Left ventricle myocardium inferior (tissue), 1 donor: ENCODE data around the gene ITSN2. TPM values are rescaled to one million over a fixed set of nuclear protein-coding genes. Genes with fewer than 3 reads are reported as not detected.

Experiments
- DNase-seq: peaks from one replicate; pipeline ENCODE4 v3.0.0-alpha.2; 2020
- H3K27ac ChIP-seq: fragments of 200-600 bp; replicated peaks from 2 replicates; pipeline ENCODE4 v1.8.0; 2021
- H3K27me3 ChIP-seq: fragments of 200-600 bp; 2 replicates; pipeline ENCODE4 v1.8.0; 2021; ENCODE audit warnings: low read depth
- H3K36me3 ChIP-seq: fragments of 200-600 bp; 2 replicates; pipeline ENCODE4 v1.8.0; 2021
- H3K4me1 ChIP-seq: fragments of 200-600 bp; 2 replicates; pipeline ENCODE4 v1.8.0; 2021
- H3K4me3 ChIP-seq: fragments of 200-600 bp; 2 replicates; pipeline ENCODE4 v1.8.0; 2021; ENCODE audit warnings: mild to moderate bottlenecking, moderate library complexity
- H3K9me3 ChIP-seq: fragments of 200-600 bp; replicated peaks from 2 replicates; pipeline ENCODE4 v1.8.0; 2021
- CTCF ChIP-seq: fragments of 200-600 bp; IDR thresholded peaks from 2 replicates; pipeline ENCODE4 v1.8.0; 2021; ENCODE audit warnings: antibody characterized with exemption, mild to moderate bottlenecking, borderline replicate concordance
- intact Hi-C: fragments of 100-400 bp; cut with micrococcal nuclease; formaldehyde crosslinking; loops from one replicate; pipeline ENCODE4 v1.11.0; 2022
- total RNA-seq: library from RNA; stranded (reverse); fragmentation: NEBNext Ultra II Directional; extraction: Animal tissue kit (Norgen Biotek cat#: 25700); gene quantifications from one replicate; pipeline ENCODE4 v1.2.1, GENCODE V29; 2021
- donor health status: DM: no; HTN: yes; CAD: no; lungs with severe emphysema.

Gene ITSN2
- total RNA-seq, 1 donor from 2014 or later: 24.4 TPM

- no peak for TF ChIP-seq CTCF
- no peaks in the 10 kb centered on the region for H3K36me3 ChIP-seq
- H3K9me3 ChIP-seq: no peaks in the 10 kb centered on the region
- no peaks in the 10 kb centered on the region for H3K27me3 ChIP-seq
- H3K27ac ChIP-seq: no peak overlapping the region
- intact Hi-C loops: no loop called here
- H3K4me3 ChIP-seq: no peak overlapping the region
- H3K4me1 ChIP-seq: no peaks in the 10 kb centered on the region
- no peak for DNase-seq
Observed at GRCh38 chr2:24374301-24374700, 14.0 kb upstream of the ITSN2 start.

- H3K27me3 ChIP-seq: no peaks in the 10 kb centered on the region
- no peak for TF ChIP-seq CTCF
- no peak for DNase-seq
- H3K36me3 ChIP-seq: no peaks in the 10 kb centered on the region
- H3K4me3 ChIP-seq: no peak overlapping the region
- H3K4me1 ChIP-seq: no peaks in the 10 kb centered on the region
- no peaks in the 10 kb centered on the region for H3K9me3 ChIP-seq
- H3K27ac ChIP-seq: no peak overlapping the region
- intact Hi-C loops: no loop called here
Observed at GRCh38 chr2:24372033-24372432, 11.7 kb upstream of the ITSN2 start.

- intact Hi-C loops: no loop called here
Observed at GRCh38 chr2:24365826-24366225, 5.5 kb upstream of the ITSN2 start.

GRCh38 chr2:24365051-24365450 is 4.7 kb upstream of the ITSN2 start:
- TF ChIP-seq CTCF: no peak
- no peaks in the 10 kb centered on the region for H3K36me3 ChIP-seq
- peaks cover 31% of the 10 kb centered on the region for H3K4me1 ChIP-seq
- H3K27me3 ChIP-seq: no peaks in the 10 kb centered on the region
- H3K27ac ChIP-seq: peak overlapping the region; percentile 74
- H3K4me3 ChIP-seq: peak overlapping the region; percentile 3
- DNase-seq: peak; percentile 85
- H3K9me3 ChIP-seq: no peaks in the 10 kb centered on the region
- intact Hi-C loops: no loop called here

More at GRCh38 chr2:24365826-24366225, 5.5 kb upstream of the ITSN2 start:
- Histone ChIP-seq H3K9me3 (no peaks in the 10 kb centered on the region), H3K4me3 (no peak overlapping the region), H3K36me3 (no peaks in the 10 kb centered on the region), H3K27me3 (no peaks in the 10 kb centered on the region), H3K27ac (peak overlapping the region; percentile 74), H3K4me1 (peaks cover 23% of the 10 kb centered on the region)
- no peak for DNase-seq
- no peak for TF ChIP-seq CTCF

GRCh38 chr2:24363301-24363700 is 3.0 kb upstream of the ITSN2 start:
- peaks cover 48% of the 10 kb centered on the region for H3K4me1 ChIP-seq
- DNase-seq: no peak
- intact Hi-C loops: no loop called here
- no peaks in the 10 kb centered on the region for H3K27me3 ChIP-seq
- no peaks in the 10 kb centered on the region for H3K36me3 ChIP-seq
- TF ChIP-seq CTCF: no peak
- no peak overlapping the region for H3K27ac ChIP-seq
- no peaks in the 10 kb centered on the region for H3K9me3 ChIP-seq
- H3K4me3 ChIP-seq: no peak overlapping the region

GRCh38 chr2:24362253-24362652 is 1.9 kb upstream of the ITSN2 start:
- intact Hi-C loops: no loop called here
- Histone ChIP-seq H3K27ac (no peak overlapping the region), H3K9me3 (no peaks in the 10 kb centered on the region), H3K27me3 (no peaks in the 10 kb centered on the region), H3K36me3 (no peaks in the 10 kb centered on the region), H3K4me1 (peaks cover 56% of the 10 kb centered on the region), H3K4me3 (no peak overlapping the region)
- DNase-seq: no peak
- no peak for TF ChIP-seq CTCF
